Mucosa of gallbladder (tissue), 1 donor: Measurements from ENCODE around the gene LTO1. TPM values are rescaled to one million over a fixed set of nuclear protein-coding genes. Genes with fewer than 3 reads are reported as not detected.
"Not testable (repeated sequence)": the region's sequence is repeated elsewhere in the genome, so short reads cannot be mapped to it uniquely, and the experiment has no call there.

Experiments
- DNase-seq: peaks from one replicate; pipeline ENCODE4 v3.0.0-alpha.2; 2020; ENCODE audit warnings: low spot score
- total RNA-seq: library from RNA; stranded (reverse); gene quantifications from one replicate; pipeline ENCODE4 v1.2.1, GENCODE V29; 2021
- donor health status: DM: no; HTN: no; CAD: no.

Gene LTO1
- total RNA-seq, 1 donor from 2014 or later: 24.5 TPM

- DNase-seq: peak; percentile 58
Measured at GRCh38 chr11:69700278-69701140, 25.4 kb upstream of the LTO1 start.

GRCh38 chr11:69699213-69699612 is 24.1 kb upstream of the LTO1 start:
- DNase-seq: peak; percentile 51

- DNase-seq: no peak
Measured at GRCh38 chr11:69698362-69698761, 23.2 kb upstream of the LTO1 start.

GRCh38 chr11:69697861-69698260 is 22.7 kb upstream of the LTO1 start:
- no peak for DNase-seq

GRCh38 chr11:69697469-69697843 is 22.3 kb upstream of the LTO1 start:
- DNase-seq: no peak

GRCh38 chr11:69696749-69697468 is 21.8 kb upstream of the LTO1 start:
- DNase-seq: peak; percentile 35

- not testable (repeated sequence) for DNase-seq
Measured at GRCh38 chr11:69695995-69696394, 20.8 kb upstream of the LTO1 start.

GRCh38 chr11:69695581-69695980 is 20.4 kb upstream of the LTO1 start:
- DNase-seq: no peak

- DNase-seq: no peak
Measured at GRCh38 chr11:69694781-69695180, 19.6 kb upstream of the LTO1 start.

- no peak for DNase-seq
Measured at GRCh38 chr11:69692422-69692821, 17.3 kb upstream of the LTO1 start.

- no peak for DNase-seq
Measured at GRCh38 chr11:69691463-69691862, 16.3 kb upstream of the LTO1 start.

- no peak for DNase-seq
Measured at GRCh38 chr11:69689484-69690319, 14.5 kb upstream of the LTO1 start.

- peak; percentile 56 for DNase-seq
Measured at GRCh38 chr11:69687969-69688771, 13.0 kb upstream of the LTO1 start.

GRCh38 chr11:69686856-69687255 is 11.7 kb upstream of the LTO1 start:
- DNase-seq: no peak

- no peak for DNase-seq
Measured at GRCh38 chr11:69686452-69686851, 11.3 kb upstream of the LTO1 start.

GRCh38 chr11:69685348-69685747 is 10.2 kb upstream of the LTO1 start:
- DNase-seq: no peak

GRCh38 chr11:69684651-69685050 is 9.5 kb upstream of the LTO1 start:
- DNase-seq: no peak

- DNase-seq: no peak
Measured at GRCh38 chr11:69683764-69684333, 8.7 kb upstream of the LTO1 start.

GRCh38 chr11:69682681-69683326 is 7.7 kb upstream of the LTO1 start:
- DNase-seq: no peak

GRCh38 chr11:69682221-69682620 is 7.1 kb upstream of the LTO1 start:
- DNase-seq: no peak

GRCh38 chr11:69680688-69681087 is 5.5 kb upstream of the LTO1 start:
- no peak for DNase-seq
